Endothelial cell of umbilical vein (primary cell): ENCODE results near the gene ZBTB17. TPM values are rescaled to one million over a fixed set of nuclear protein-coding genes. Genes with fewer than 3 reads are reported as not detected.
"Not testable (repeated sequence)": the region's sequence is repeated elsewhere in the genome, so short reads cannot be mapped to it uniquely, and the experiment has no call there.

Source experiments
- BruUV-seq: library from RNA; stranded (reverse); fragments of 400-500 nt; replicated peaks from 2 replicates; lab custom pipeline; 2021; lab: Mats Ljungman, UMichigan
- CTCF ChIA-PET: fragments of 300-600, 350-600 bp; sonication (Branson Sonifier 250); formaldehyde crosslinking; loops from one replicate; lab custom pipeline; 2021; ENCODE audit warnings: antibody characterized with exemption, inconsistent platforms; lab: Charles Lee
- POLR2A ChIA-PET: fragments of 300-600, 350-600 bp; sonication (Branson Sonifier 250); formaldehyde crosslinking; loops from one replicate; lab custom pipeline; 2021; ENCODE audit warnings: antibody characterized with exemption, inconsistent platforms; lab: Charles Lee
- DNase-seq: peaks from one replicate; pipeline ENCODE4 v3.0.0-alpha.2; 2011; ENCODE audit warnings: low read depth, low spot score
- FAIRE-seq: peaks from 2 replicates; lab custom pipeline; 2011; peaks lifted over from hg19 to GRCh38; lab: Jason Lieb, UNC
- H2AFZ ChIP-seq: 2 replicates; pipeline ENCODE4 v1.6.0; 2012; ENCODE audit warnings: low read depth, low read length, control low read depth, inconsistent platforms
- H3K27ac ChIP-seq: 2 replicates; pipeline ENCODE4 v1.5.1; 2011; ENCODE audit warnings: low read depth, mild to moderate bottlenecking, control low read depth, low read length, moderate library complexity; ENCODE audit not compliant: insufficient read depth
- H3K27me3 ChIP-seq, 2 experiments: 2 replicates each; pipeline versions ENCODE4 v1.6.0 to v1.6.1; 2011; ENCODE audit warnings: low read length in 2 of 2, mixed read lengths in 1 of 2; ENCODE audit not compliant: control insufficient read depth in 2 of 2, insufficient read depth in 2 of 2
- H3K36me3 ChIP-seq, 2 experiments: 2 replicates in 1 of 2; 3 replicates in 1 of 2; pipeline ENCODE4 v1.5.1; 2011; ENCODE audit warnings: low read length in 2 of 2, mild to moderate bottlenecking in 1 of 2, moderate library complexity in 1 of 2; ENCODE audit not compliant: control insufficient read depth in 2 of 2, insufficient read depth in 2 of 2; ENCODE audit errors: extremely low read depth in 1 of 2
- H3K4me1 ChIP-seq: 3 replicates; pipeline ENCODE4 v1.5.1; 2011; ENCODE audit warnings: mild to moderate bottlenecking, low read length; ENCODE audit not compliant: control insufficient read depth, insufficient read depth; ENCODE audit errors: extremely low read depth
- H3K4me2 ChIP-seq: 2 replicates; pipeline ENCODE4 v1.6.1; 2011; ENCODE audit warnings: low read length, control low read depth, mixed read lengths; ENCODE audit not compliant: insufficient read depth
- H3K4me3 ChIP-seq, 3 experiments: fragments of 200-600 bp in 1 of 3; sonication (generic), shearing (Covaris generic) in 1 of 3; replicated peaks in 1 of 3; 2 replicates each; pipeline ENCODE4 v1.5.1; 2011 to 2016; ENCODE audit warnings: control low read depth in 3 of 3, low read length in 3 of 3, mild to moderate bottlenecking in 2 of 3, inconsistent platforms in 1 of 3, low read depth in 1 of 3, moderate library complexity in 1 of 3; ENCODE audit not compliant: insufficient read depth in 1 of 3
- H3K79me2 ChIP-seq: 2 replicates; pipeline ENCODE4 v1.6.0; 2012; ENCODE audit warnings: low read length, inconsistent platforms; ENCODE audit not compliant: control insufficient read depth, insufficient read depth
- H3K9ac ChIP-seq: replicated peaks from 2 replicates; pipeline ENCODE3; 2011; ENCODE audit warnings: low read length, control low read depth; ENCODE audit not compliant: insufficient read depth; ENCODE audit errors: extremely low read depth
- H3K9me1 ChIP-seq: replicated peaks from 3 replicates; pipeline ENCODE4 v1.6.0; 2011; ENCODE audit warnings: mild to moderate bottlenecking, low read length; ENCODE audit not compliant: control insufficient read depth, insufficient read depth; ENCODE audit errors: extremely low read depth
- H3K9me3 ChIP-seq: replicated peaks from 2 replicates; pipeline ENCODE4 v1.5.1; 2012; ENCODE audit warnings: low read length, inconsistent platforms; ENCODE audit not compliant: control insufficient read depth, insufficient read depth
- H4K20me1 ChIP-seq: replicated peaks from 2 replicates; pipeline ENCODE3; 2011; ENCODE audit warnings: mild to moderate bottlenecking, low read length; ENCODE audit not compliant: control insufficient read depth, insufficient read depth; ENCODE audit errors: extremely low read depth
- CTCF ChIP-seq, 2 donors: IDR thresholded peaks; 1 replicate in 1 of 2; 2 replicates in 1 of 2; pipeline ENCODE4 v1.5.1; 2011; ENCODE audit warnings: low read length in 2 of 2, mild to moderate bottlenecking in 2 of 2, moderate library complexity in 2 of 2, control low read depth in 1 of 2, inconsistent platforms in 1 of 2, low read depth in 1 of 2; ENCODE audit not compliant: insufficient read depth in 1 of 2; ENCODE audit errors: extremely low read depth in 1 of 2
- EZH2 ChIP-seq: IDR thresholded peaks from 2 replicates; pipeline ENCODE4 v1.6.1; 2012; ENCODE audit warnings: borderline replicate concordance, low read depth, mild to moderate bottlenecking, moderate library complexity, low read length, inconsistent platforms; ENCODE audit not compliant: severe bottlenecking
- FOS ChIP-seq: IDR thresholded peaks from 2 replicates; pipeline ENCODE4 v1.6.1; 2011; ENCODE audit warnings: mild to moderate bottlenecking, low read length, moderate library complexity, borderline replicate concordance; ENCODE audit not compliant: insufficient read depth
- GATA2 ChIP-seq: IDR thresholded peaks from 2 replicates; pipeline ENCODE4 v1.7.0; 2011; ENCODE audit warnings: low read depth, mild to moderate bottlenecking, moderate library complexity, mixed read lengths, low read length; ENCODE audit not compliant: insufficient read length, insufficient read depth
- JUN ChIP-seq: IDR thresholded peaks from 2 replicates; pipeline ENCODE4 v1.6.1; 2011; ENCODE audit warnings: borderline replicate concordance, low read depth; ENCODE audit not compliant: insufficient read length, insufficient read depth
- MAX ChIP-seq: IDR thresholded peaks from 2 replicates; pipeline ENCODE4 v1.6.1; 2011; ENCODE audit not compliant: insufficient read depth, insufficient read length
- MYC ChIP-seq: IDR thresholded peaks from one replicate; pipeline ENCODE4 v1.6.1; 2011; ENCODE audit warnings: mild to moderate bottlenecking, low read depth, low read length
- POLR2A ChIP-seq: IDR thresholded peaks from 2 replicates; pipeline ENCODE4 v1.6.1; 2012; ENCODE audit warnings: low read depth, mild to moderate bottlenecking, control low read depth, low read length
- POLR2AphosphoS5 ChIP-seq: IDR thresholded peaks from 2 replicates; pipeline ENCODE4 v1.6.1; 2012; ENCODE audit warnings: low read depth, mild to moderate bottlenecking, control low read depth, low read length, moderate library complexity; ENCODE audit not compliant: insufficient read depth
- dilution Hi-C: fragments of 300-500 bp; cut with MboI; formaldehyde crosslinking; loops from one replicate; pipeline ENCODE4 v1.15.0; 2019; ENCODE audit warnings: low sequenced_read_pairs; ENCODE audit not compliant: extremely low pct_ligation_motif_present
- intact Hi-C: fragments of 100-400 bp; cut with micrococcal nuclease; formaldehyde crosslinking; loops from one replicate; pipeline ENCODE4 v1.10.0; 2022
- polyA plus RNA-seq, 4 experiments: library from polyadenylated mRNA; depleted of rRNA in 3 of 4; stranded (reverse) in 3 of 4; unstranded in 1 of 4; fragments of >200 nt; gene quantifications; 2 replicates each; pipeline versions ENCODE4 v1.2.1 to v1.2.3, GENCODE V29; 2011 to 2012; ENCODE audit warnings: missing spikeins in 1 of 4
- total RNA-seq: library from RNA; stranded (reverse); gene quantifications from 2 replicates; pipeline ENCODE4 v1.2.3, GENCODE V29; 2021

The ZBTB17 gene
- total and polyA plus RNA-seq, 2 donors (not counting 3 experiments of a cell fraction or from before 2014, with no cell fraction given): 43.9 to 72.7 TPM

GRCh38 chr1:15981679-15982078 is 5.8 kb upstream of the ZBTB17 start:
- no peaks in the 10 kb centered on the region for H3K9me1 ChIP-seq
- intact Hi-C loops: no loop called here
- ChIA-PET POLR2A (no interaction called here), CTCF (no interaction called here)
- TF ChIP-seq FOS (no peak), MYC (no peak), JUN (no peak), CTCF (IDR thresholded peaks at IDR 0.05; ENCODE audit: extremely low read depth in 1 of 2, insufficient read depth in 1 of 2, low read depth in 1 of 2, low read length in 2 of 2) (no peak), POLR2A (no peak), GATA2 (no peak), POLR2AphosphoS5 (no peak), EZH2 (no peak), MAX (no peak)
- no peaks in the 10 kb centered on the region for H3K4me1 ChIP-seq
- no peaks in the 10 kb centered on the region for H3K79me2 ChIP-seq
- dilution Hi-C loops: no loop called here
- H3K27me3 ChIP-seq: peaks cover 2 to 10% of the 10 kb centered on the region in 2 experiments
- BruUV-seq: no TSS peak
- H3K9ac ChIP-seq: no peak overlapping the region
- DNase-seq: no peak
- H3K36me3 ChIP-seq: no peaks in the 10 kb centered on the region
- no peaks in the 10 kb centered on the region for H4K20me1 ChIP-seq
- H3K9me3 ChIP-seq: no peaks in the 10 kb centered on the region
- H3K4me2 ChIP-seq: no peak overlapping the region
- H2AFZ ChIP-seq: no peak overlapping the region
- FAIRE-seq: no peak
- no peak overlapping the region for H3K4me3 ChIP-seq
- H3K27ac ChIP-seq: no peak overlapping the region

- FAIRE-seq, POLR2A ChIA-PET, H3K4me3 ChIP-seq, H3K4me1 ChIP-seq, BruUV-seq, H3K9ac ChIP-seq, H3K4me2 ChIP-seq, dilution Hi-C loops, H3K36me3 ChIP-seq, H3K27me3 ChIP-seq, H3K9me3 ChIP-seq, H3K9me1 ChIP-seq, H4K20me1 ChIP-seq, H2AFZ ChIP-seq, H3K27ac ChIP-seq, DNase-seq: not testable (repeated sequence)
- CTCF ChIA-PET: interaction anchor here (1.5 kb wide), 1 partner anchor 20 kb away, joined by 4 read pairs; no protein-coding TSS in a partner anchor
- intact Hi-C loops: loop anchor here (2.0 kb wide), 1 partner anchor 39 kb away; no protein-coding TSS in a partner anchor
- H3K79me2 ChIP-seq: peaks cover 26% of the 10 kb centered on the region
These were observed 2.0 kb upstream of the ZBTB17 start for GRCh38 chr1:15977947-15978346.
